Vagina (tissue), 2 donors: Measurements from ENCODE around the gene DCTN1.

Experiments used
- POLR2A ChIP-seq, 2 donors: fragments of 450-650 bp; IDR thresholded peaks; one replicate each; pipeline ENCODE4 v1.6.1; 2017; ENCODE audit warnings: antibody characterized with exemption in 2 of 2, mild to moderate bottlenecking in 2 of 2, moderate library complexity in 2 of 2
- TF ChIP-seq, protein P1 (sequence below), 3 experiments: fragments of 450-650 bp in 2 of 3; fragments of 200-600 bp in 1 of 3; sonication (generic) in 1 of 3; IDR thresholded peaks; one replicate each; pipeline ENCODE4 v1.5.1; 2017 to 2019; ENCODE audit warnings: antibody characterized with exemption in 3 of 3, mild to moderate bottlenecking in 2 of 3, moderate library complexity in 2 of 3

DNA sequence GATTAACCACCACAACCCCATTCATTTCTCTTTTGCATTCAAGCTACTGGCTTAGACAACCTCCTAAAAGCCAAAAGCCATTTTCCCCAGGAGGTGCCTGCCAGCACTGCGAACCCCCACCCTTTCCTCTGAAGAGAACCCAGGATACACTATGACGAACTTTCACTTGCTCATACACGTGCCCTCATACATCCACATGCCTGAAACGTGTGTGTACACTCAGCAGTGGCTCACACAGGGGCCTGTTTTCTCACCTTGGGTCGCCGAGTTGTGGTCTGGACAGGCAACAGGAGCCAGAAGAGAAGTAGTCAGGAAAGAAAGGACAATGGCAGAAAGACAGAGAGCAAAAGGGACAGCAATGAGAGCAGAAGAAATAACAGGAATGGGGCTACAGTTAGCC, 7.4 kb downstream of the DCTN1 start:
- TF ChIP-seq POLR2A (IDR thresholded peaks at IDR 0.05) = no peak
- TF ChIP-seq, protein P1, sequence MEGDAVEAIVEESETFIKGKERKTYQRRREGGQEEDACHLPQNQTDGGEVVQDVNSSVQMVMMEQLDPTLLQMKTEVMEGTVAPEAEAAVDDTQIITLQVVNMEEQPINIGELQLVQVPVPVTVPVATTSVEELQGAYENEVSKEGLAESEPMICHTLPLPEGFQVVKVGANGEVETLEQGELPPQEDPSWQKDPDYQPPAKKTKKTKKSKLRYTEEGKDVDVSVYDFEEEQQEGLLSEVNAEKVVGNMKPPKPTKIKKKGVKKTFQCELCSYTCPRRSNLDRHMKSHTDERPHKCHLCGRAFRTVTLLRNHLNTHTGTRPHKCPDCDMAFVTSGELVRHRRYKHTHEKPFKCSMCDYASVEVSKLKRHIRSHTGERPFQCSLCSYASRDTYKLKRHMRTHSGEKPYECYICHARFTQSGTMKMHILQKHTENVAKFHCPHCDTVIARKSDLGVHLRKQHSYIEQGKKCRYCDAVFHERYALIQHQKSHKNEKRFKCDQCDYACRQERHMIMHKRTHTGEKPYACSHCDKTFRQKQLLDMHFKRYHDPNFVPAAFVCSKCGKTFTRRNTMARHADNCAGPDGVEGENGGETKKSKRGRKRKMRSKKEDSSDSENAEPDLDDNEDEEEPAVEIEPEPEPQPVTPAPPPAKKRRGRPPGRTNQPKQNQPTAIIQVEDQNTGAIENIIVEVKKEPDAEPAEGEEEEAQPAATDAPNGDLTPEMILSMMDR (IDR thresholded peaks at IDR 0.05) = no peak
